Measurements from ENCODE around the gene OSM.
A peak's percentile ranks its signal among the peaks of the same experiment; 100 is the strongest.
"Not testable (repeated sequence)": the region's sequence is repeated elsewhere in the genome, so short reads cannot be mapped to it uniquely, and the experiment has no call there.

OSM gene

GRCh38 chr22:30225220-30225927, 41.3 kb downstream of the OSM start:
- no peak for DNase-seq

- DNase-seq = no peak
Measured at GRCh38 chr22:30224161-30224857, 42.3 kb downstream of the OSM start.

- DNase-seq = no peak
Measured at GRCh38 chr22:30223303-30223702, 43.3 kb downstream of the OSM start.

GRCh38 chr22:30222321-30222720, 44.3 kb downstream of the OSM start:
- DNase-seq = no peak

GRCh38 chr22:30221121-30221992, 45.3 kb downstream of the OSM start:
- no peak for DNase-seq

GRCh38 chr22:30220338-30221012, 46.2 kb downstream of the OSM start:
- DNase-seq = no peak

- DNase-seq = no peak
Measured at GRCh38 chr22:30219668-30220278, 46.9 kb downstream of the OSM start.

- no peak for DNase-seq
Measured at GRCh38 chr22:30219049-30219654, 47.5 kb downstream of the OSM start.

- DNase-seq = no peak
Measured at GRCh38 chr22:30217698-30218560, 48.7 kb downstream of the OSM start.

- no peak for DNase-seq
Measured at GRCh38 chr22:30216710-30217109, 49.9 kb downstream of the OSM start.

- not testable (repeated sequence) for DNase-seq
Measured at GRCh38 chr22:30216272-30216671, 50.4 kb downstream of the OSM start.

- no peak for DNase-seq
Measured at GRCh38 chr22:30214703-30215407, 51.8 kb downstream of the OSM start.

- peak; percentile 71 for DNase-seq
Measured at GRCh38 chr22:30212996-30213441, 53.6 kb downstream of the OSM start.

All from fibroblast of skin of abdomen (primary cell).